HG03097 (cell line): ENCODE data around the gene LZIC.
A peak's percentile ranks its signal among the peaks of the same experiment; 100 is the strongest.

ENCODE experiments used
- ATAC-seq: cut with Tn5 transposase; IDR thresholded peaks from one replicate; pipeline ENCODE4 v1.9.1; 2021; ENCODE audit not compliant: unreplicated experiment, low FRiP score

Gene LZIC

GRCh38 chr1:9910423-9911178 lies 32.6 kb downstream of the LZIC start:
- ATAC-seq = peak; percentile 92

DNA sequence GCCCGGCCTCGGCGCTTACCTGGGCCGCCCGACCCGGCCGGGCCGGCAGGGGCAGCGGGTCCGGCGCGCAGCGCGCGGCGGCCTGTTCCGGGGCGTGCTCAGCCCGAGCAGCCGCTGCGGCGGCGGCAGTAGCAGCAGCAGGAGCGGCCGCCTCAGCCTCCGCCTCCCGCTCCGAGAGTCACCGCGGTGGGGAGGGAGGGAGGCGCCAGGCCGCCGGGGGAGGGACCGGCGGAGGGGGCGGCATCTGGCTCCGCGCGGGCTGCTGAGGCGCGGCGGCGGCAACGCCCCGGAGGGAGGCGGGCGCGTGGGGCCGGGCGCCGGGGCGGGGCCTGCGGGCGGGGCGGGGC lies 33.1 kb downstream of the LZIC start, which contains the start of gene CTNNBIP1:
Gene CTNNBIP1, minus strand, starts transcription at position 194 of the 347 bp plus-strand sequence. CDS start 38,205 bp downstream, outside the sequence.
- ATAC-seq = peak; percentile 80

DNA sequence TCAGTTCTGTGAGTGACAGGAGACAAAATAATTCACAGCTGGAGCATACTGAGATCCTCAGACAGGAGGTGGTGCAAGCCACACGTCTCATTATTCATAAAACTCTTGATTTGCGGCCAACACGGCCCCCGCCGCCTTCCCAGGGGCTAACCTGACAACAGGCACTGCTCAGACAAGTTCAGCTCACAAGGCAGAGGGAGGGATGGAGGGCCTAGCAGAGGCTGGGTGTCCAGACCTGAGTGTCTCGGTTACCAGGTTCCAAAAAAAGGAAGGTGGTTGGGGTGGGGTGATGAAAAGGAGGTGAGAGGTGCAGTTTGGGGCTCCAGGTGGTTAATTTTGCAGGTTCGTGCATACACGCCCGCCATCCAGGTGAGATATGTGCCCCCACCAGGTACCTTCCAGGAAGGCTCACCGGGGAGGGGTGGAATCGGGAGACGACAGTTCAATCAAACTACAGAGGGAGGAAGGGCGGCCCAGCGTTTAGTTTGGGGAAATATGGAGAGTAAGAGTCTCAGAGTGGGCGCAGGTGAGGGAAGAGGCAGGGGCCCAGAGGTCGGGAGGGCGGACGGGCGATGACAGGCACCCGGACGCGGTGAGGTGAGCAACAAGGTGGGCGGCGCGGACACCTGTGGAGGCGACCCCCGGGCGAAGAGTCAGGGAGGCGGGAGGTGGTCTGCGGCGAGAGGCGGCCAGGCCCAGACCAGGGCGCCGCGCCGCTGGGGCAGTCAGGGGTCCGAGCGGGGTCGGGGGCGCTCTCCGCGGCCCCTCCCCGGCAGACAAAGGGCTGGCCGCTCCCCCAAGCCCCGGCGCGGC lies 33.8 kb downstream of the LZIC start:
- no peak for ATAC-seq

DNA sequence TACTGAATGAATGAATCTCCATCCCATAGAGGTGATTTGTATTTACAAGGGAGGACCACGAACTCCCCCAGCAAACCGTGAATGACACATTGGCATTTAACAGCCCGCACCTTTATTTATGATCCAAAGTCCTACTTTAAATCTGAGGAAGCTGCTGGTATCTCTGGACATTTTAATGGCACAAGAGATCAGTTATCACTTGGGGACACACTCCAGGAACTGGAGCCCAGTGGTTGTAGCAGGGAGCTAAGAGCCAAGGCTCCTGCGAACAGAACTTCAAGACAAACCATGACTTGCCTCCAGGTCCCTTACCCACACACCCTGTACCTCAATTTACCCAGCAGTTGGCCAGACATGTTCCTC lies 34.3 kb downstream of the LZIC start:
- no peak for ATAC-seq

DNA sequence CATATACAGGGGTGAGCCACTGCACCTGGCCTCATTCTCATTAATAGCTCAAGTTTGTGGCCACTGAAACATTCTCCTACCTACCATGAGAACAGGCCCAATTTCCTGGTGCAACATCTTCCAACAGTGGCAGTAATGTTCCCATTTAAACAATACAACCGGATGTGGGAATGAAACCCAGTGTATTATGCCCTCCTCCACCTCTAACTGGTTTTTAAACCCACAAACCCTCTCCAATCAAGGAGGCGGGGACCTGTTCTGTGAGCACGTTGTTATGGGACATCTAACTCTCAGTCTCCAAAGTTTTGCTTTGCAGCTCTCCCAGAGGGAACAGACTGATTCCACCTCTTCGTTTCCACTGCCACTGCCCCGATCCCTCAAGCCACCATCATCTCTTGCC lies 35.8 kb downstream of the LZIC start:
- ATAC-seq = no peak

- no peak for ATAC-seq
Measured at GRCh38 chr1:9906466-9906865, 36.7 kb downstream of the LZIC start.

DNA sequence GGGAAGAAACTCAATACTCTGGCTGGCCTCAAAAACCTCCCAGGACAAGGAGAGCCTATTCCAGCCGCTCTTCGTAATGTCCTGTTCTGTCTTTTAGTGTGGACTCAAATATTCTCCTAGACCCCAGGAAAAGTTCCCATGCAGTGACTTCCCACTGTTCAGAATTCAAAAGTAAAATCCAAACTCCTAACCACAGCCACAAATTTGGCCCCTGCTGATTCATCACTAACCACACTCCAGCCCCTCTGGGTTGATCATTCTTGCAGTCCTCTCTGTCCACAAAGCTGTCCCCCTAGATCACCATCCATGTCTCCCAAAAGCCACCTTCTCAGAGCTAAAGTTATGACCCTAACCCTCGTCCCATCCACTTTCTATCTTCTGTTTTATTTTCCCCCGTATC lies 38.2 kb downstream of the LZIC start:
- no peak for ATAC-seq

- ATAC-seq = no peak
Measured at GRCh38 chr1:9904596-9904995, 38.6 kb downstream of the LZIC start.

- no peak for ATAC-seq
Measured at GRCh38 chr1:9903801-9904527, 39.2 kb downstream of the LZIC start.

DNA sequence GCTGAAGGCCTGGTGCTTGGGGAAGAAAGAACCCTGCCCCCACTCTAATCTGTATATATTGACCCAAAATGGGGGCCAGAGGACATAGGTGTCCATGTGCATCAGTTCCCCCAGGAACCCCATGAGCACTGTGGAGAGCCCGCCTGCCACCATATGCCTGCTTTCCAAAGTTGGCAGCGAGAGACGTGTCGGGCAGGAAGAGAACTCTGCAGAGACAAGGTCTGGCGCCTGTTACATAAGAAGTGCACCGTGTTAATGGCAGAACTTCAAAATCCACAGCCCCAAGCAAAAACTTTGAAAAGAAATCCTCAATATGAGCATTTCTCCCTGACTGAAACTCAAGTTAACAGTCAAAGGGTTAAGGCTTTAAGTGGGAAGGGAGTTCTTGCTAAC lies 41.1 kb downstream of the LZIC start:
- no peak for ATAC-seq

GRCh38 chr1:9901148-9902059 lies 41.8 kb downstream of the LZIC start:
- ATAC-seq = no peak

DNA sequence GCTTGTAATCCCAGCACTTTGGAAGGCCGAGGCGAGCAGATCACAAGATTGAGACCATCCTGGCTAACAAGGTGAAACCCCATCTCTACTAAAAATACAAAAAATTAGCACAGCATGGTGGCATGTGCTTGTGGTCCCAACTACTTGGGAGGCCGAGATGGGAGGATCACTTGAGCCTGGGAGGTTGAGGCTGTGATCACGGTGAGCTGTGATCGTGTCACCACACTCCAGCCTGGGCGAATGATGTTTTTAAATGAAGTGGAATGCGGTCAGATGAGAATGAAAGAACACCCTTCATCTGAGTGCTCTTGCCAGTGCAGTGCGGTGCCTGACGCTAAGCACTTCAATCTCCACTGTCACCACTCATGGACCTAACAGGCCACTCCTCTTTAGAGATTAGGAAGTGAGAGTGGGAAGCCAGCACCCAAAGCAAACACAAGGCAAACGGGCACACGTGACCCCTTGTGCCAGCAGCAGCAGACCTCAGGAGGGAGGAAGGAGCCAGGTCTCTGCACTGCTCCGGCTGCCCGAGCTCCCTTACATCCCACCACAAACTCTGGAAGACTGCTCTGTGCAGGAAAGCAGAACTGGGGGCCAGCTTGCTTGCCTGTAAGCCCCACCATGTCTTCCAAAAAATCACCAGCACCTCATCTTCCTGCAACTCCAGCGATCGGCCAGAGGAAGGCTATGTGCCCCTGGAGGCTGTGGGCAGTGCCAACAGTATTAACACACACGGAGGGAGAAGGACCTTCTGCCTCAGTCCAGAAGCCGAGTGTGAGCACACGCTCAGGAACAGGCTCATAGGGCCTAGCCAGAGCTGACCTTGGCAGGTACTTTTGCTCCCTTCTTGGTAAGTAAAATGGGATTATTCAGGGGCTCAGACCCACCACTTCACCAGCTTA lies 42.8 kb downstream of the LZIC start:
- no peak for ATAC-seq

GRCh38 chr1:9894115-9894514 lies 49.1 kb downstream of the LZIC start:
- no peak for ATAC-seq

DNA sequence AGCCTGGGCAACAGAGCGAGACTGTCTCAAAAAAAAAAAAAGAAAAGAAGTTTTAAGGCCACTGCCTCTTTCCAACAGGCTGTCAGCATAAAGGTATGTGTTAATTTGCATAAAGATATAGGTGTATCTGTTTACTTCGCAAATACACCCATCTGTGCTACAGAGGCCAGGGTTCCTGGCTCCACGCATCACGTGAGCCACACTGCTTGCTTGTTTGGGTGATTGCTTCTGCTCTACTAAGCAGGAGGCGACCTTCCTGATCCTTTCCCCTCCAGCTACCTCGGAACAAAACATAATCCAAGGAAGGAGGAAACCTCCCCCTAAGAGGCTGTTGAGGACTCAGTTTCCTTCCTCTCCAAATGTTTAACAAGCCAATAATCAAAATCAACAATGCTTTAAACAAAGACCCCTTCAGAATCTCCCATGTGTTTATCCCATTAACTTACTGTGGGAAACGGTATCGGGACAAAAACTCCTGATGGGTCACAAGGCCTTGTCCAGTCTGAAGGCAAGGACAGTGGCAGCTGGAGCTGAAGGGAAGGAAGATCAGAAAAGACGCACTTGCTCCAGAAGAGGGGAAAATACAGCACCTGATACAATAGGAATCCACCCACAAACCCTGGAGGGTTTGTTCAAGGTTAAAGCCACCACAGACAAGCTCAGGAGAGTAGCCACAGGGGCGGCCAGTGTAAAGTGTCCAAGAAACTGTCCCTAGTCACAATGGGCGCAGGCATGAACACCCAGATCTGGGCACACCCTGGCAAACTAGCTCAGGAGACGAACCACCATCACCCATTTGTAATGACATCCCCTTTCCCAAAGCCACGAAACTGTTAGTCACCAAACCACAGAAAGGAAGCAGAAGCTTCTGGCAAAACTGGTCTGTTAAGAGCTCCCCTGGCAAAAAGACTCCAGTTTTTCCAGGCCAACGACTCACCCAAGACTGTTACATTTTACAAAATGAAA lies 50.3 kb downstream of the LZIC start:
- ATAC-seq = no peak

GRCh38 chr1:9891207-9891606 lies 52.0 kb downstream of the LZIC start:
- no peak for ATAC-seq

DNA sequence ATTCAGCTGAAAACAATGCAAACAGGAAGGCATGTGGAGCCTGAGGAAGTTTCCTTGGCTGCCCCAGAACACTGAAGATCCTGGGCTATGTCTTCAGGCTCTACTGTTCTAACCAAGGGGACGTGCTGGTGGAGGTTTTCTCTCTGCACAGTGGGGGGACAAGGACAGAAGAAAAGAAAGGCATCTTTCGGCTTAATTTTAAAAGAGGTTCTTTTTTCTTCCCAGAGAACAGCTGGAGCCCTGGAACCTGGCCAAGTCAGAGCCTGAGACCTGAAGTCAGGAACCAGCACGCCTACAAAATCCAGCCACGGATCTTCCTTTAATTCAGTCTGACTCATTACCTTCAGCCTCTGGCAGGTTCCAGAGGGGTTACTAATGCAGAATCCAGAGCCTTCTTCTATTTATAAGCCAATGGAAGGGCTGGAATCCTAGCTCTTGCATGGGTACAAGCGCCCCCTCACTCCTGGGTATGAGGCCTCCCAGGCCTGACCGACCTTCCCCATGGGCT lies 52.9 kb downstream of the LZIC start:
- no peak for ATAC-seq

DNA sequence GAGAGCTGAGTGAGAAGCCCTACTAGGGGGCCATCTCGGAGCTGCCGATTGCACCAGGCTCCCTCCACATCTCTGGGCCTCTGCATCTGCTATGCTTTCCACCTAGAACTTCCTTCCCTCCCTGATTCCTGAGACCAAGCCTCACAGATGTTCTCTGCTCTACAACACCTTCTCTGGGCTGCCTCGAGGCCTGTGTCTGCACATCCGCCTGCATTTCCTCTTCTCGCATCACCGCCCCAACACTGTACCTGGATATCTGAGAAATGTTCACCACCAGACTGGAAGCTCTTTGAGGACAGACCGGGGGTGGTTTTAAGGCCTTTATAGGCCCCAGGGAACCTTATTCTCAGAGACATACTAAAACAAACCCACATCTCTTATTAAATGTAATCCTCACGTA lies 53.8 kb downstream of the LZIC start:
- no peak for ATAC-seq

DNA sequence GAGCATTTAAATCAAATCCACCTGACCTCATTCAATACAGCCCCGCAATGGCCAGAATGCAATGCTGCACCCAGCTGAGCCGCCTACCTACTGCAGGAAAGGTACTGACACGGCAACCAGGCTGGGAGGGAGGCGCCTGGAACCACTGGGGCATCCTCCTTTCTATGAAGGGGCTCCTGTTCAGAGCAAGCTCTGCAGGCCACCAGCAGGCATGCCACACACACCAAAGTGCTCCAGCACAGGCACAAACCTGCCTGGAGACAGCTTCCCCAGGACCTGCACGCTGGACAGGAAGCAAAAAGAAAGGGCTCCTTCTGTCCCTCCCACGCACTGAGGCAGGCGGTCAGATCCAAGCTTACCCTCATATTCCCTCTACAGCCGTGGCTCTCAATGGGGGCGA lies 54.3 kb downstream of the LZIC start:
- no peak for ATAC-seq
